COR-L47 (cell line): ENCODE results near the gene XKR8.
"Not testable (repeated sequence)": the region's sequence is repeated elsewhere in the genome, so short reads cannot be mapped to it uniquely, and the experiment has no call there.

Source experiments
- DNase-seq: peaks from one replicate; lab custom pipeline; 2025; lab: John Stamatoyannopoulos, UW

XKR8 gene

GRCh38 chr1:27990920-27991537, 31.3 kb downstream of the XKR8 start:
- no peak for DNase-seq

- DNase-seq: no peak
Observed at GRCh38 chr1:27992276-27992675, 32.5 kb downstream of the XKR8 start.

DNA sequence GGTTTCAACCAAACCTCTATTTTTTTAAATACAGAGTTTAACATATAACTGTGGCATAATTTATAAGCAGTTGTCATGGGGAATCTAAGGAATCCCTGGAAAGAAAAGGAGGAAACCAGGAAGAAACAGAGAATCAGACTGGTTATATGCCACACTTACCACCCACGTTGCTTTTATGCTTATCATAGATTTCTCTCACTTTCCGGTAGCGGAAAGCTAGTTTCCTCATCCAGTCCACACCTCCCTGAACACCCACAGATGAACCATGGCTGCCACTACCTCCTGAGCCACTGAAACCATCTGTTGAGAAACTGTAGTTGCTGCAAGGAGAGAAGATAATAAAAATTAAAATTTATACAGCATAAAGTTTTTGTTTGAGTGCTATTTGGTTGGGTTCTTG, 33.5 kb downstream of the XKR8 start:
- DNase-seq: no peak

- DNase-seq: no peak
Observed at GRCh38 chr1:27994060-27994459, 34.3 kb downstream of the XKR8 start.

- DNase-seq: not testable (repeated sequence)
Observed at GRCh38 chr1:27994526-27994925, 34.8 kb downstream of the XKR8 start.

DNA sequence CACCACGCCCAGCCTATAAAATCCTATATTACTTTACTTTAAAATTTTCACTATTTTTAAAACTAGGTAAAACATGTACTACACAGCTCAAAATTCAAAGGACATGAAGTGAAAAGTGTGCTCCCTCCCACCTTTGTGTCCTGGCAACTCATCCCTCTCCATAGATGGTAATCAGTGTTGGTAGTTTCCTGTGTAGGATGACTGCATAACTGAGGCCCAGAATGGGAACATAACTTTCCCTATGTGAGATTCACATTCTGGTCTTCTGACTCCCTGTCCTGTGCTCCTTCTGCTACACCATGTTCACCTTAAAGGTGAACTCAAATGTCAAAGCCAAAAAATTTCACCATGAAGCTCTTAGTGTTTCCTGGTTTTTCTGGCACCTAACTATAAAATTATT, 39.3 kb downstream of the XKR8 start:
- DNase-seq: no peak

DNA sequence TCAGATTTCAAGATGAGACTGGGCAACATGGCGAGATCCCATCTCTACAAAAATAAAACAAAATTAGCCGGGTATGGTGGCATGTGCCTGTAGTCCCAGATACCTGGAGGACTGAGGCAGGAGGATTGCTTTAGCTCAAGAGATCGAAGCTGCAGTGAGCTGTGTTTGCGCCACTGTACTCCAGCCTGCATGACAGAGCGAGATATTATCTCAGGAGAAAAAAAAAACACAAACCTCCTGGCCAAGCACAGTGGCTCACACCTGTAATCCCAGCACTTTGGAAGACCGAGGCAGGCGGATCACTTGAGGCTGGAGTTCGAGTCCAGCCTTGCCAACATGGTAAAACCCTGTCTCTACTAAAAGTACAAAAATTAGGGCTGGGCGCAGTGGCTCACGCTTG, 42.8 kb downstream of the XKR8 start:
- DNase-seq: no peak

GRCh38 chr1:28003117-28003516, 43.3 kb downstream of the XKR8 start:
- DNase-seq: not testable (repeated sequence)

DNA sequence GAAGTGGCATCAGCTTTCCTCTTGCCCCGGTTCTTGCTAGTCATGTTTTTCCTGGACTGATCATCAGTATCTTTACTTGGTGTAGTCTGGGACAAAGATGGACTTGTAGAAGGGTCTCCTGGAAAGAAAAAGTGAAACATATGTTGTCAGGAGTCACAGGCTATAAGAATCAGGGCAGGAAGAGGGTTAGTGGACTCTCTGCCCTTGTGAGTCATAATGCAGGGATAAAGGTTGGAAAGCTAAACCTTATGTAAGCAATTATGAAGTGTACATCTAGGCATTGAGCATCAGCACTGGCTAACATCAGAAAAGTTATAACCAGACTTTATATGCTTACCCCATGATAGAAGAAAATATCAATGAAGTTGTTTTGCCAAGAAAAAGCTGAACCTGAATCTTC, 51.2 kb downstream of the XKR8 start:
- no peak for DNase-seq
